ELF-1 (cell line): ENCODE measurements around the gene GJA4.

ENCODE experiments used
- DNase-seq: peaks from one replicate; pipeline ENCODE4 v3.0.0-alpha.2; 2016; ENCODE audit warnings: low read depth, low spot score

GJA4 gene

GRCh38 chr1:34831721-34832246 is 39.0 kb downstream of the GJA4 start:
- DNase-seq, result no peak

GRCh38 chr1:34833711-34834110 is 40.9 kb downstream of the GJA4 start:
- no peak for DNase-seq

- no peak for DNase-seq
These were observed 46.9 kb downstream of the GJA4 start for GRCh38 chr1:34839526-34840305.

GRCh38 chr1:34840426-34840825 is 47.6 kb downstream of the GJA4 start:
- no peak for DNase-seq

GRCh38 chr1:34842073-34842472 is 49.3 kb downstream of the GJA4 start:
- no peak for DNase-seq

GRCh38 chr1:34842952-34843371 is 50.2 kb downstream of the GJA4 start:
- DNase-seq, result no peak

GRCh38 chr1:34843392-34844251 is 50.8 kb downstream of the GJA4 start:
- DNase-seq, result peak; percentile 38

- DNase-seq, result peak; percentile 94
These were observed 51.4 kb downstream of the GJA4 start for GRCh38 chr1:34844252-34844634.
